GM12878 (cell line): Measurements from ENCODE around the gene OR10H3. TPM values are rescaled to one million over a fixed set of nuclear protein-coding genes. Genes with fewer than 3 reads are reported as not detected.

Experiments used
- ATAC-seq: fragments of 200-7000 bp; cut with Tn5 transposase; 3 replicates; pipeline ENCODE4 v1.9.1; 2020; ENCODE audit warnings: mild to moderate bottlenecking, moderate library complexity
- BruUV-seq: library from RNA; stranded (reverse); fragments of 400-500 nt; replicated peaks from 2 replicates; lab custom pipeline; 2021; lab: Mats Ljungman, UMichigan
- CTCF ChIA-PET: fragments of 300-600 bp; sonication (Branson Sonifier 250); formaldehyde crosslinking; extraction: SDS; loops from one replicate; lab custom pipeline; 2021; ENCODE audit warnings: inconsistent platforms; lab: Yijun Ruan, JAX
- POLR2A ChIA-PET: fragments of 350-600 bp; formaldehyde crosslinking; extraction: SDS; loops from one replicate; lab custom pipeline; 2021; ENCODE audit warnings: inconsistent platforms; lab: Charles Lee
- RAD21 ChIA-PET: fragments of 300-600 bp; sonication (Branson Sonifier 250); formaldehyde crosslinking; loops from one replicate; lab custom pipeline; 2023; ENCODE audit warnings: antibody characterized with exemption; ENCODE audit not compliant: unreplicated experiment; lab: Charles Lee
- SMC1A ChIA-PET: fragments of 300-600 bp; sonication (Branson Sonifier 250); formaldehyde crosslinking; loops from one replicate; lab custom pipeline; 2023; ENCODE audit not compliant: unreplicated experiment, uncharacterized antibody; lab: Charles Lee
- DNase-seq: peaks from one replicate; pipeline ENCODE4 v3.0.0-alpha.2; 2011; ENCODE audit warnings: low read depth, low spot score
- FAIRE-seq: peaks from 3 replicates; lab custom pipeline; 2011; peaks lifted over from hg19 to GRCh38; lab: Jason Lieb, UNC
- H2AFZ ChIP-seq: 2 replicates; pipeline ENCODE4 v1.6.0; 2011; ENCODE audit warnings: low read depth, low read length, control low read depth; ENCODE audit not compliant: control insufficient read depth
- H3K27ac ChIP-seq: 2 replicates; pipeline ENCODE4 v1.5.1; 2011; ENCODE audit warnings: control low read depth; ENCODE audit not compliant: control insufficient read depth, insufficient read depth
- H3K27me3 ChIP-seq, 2 experiments: replicated peaks in 1 of 2; 2 replicates each; pipeline versions ENCODE4 v1.6.0 to v1.6.1; 2011; ENCODE audit warnings: low read length in 1 of 2; ENCODE audit not compliant: control insufficient read depth in 2 of 2, insufficient read depth in 2 of 2
- H3K36me3 ChIP-seq, 2 experiments: 2 replicates each; pipeline ENCODE4 v1.5.1; 2011; ENCODE audit warnings: low read length in 1 of 2; ENCODE audit not compliant: control insufficient read depth in 2 of 2, insufficient read depth in 2 of 2
- H3K4me1 ChIP-seq: 2 replicates; pipeline ENCODE4 v1.6.1; 2011; ENCODE audit warnings: mild to moderate bottlenecking, low read length, moderate library complexity, mixed read lengths; ENCODE audit not compliant: control insufficient read depth, insufficient read depth
- H3K4me2 ChIP-seq: 2 replicates; pipeline ENCODE4 v1.6.0; 2011; ENCODE audit warnings: control low read depth; ENCODE audit not compliant: control insufficient read depth, insufficient read depth
- H3K4me3 ChIP-seq: fragments of 200-600 bp; sonication (generic); 2 replicates; pipeline ENCODE4 v1.5.1; 2016
- H3K79me2 ChIP-seq: 2 replicates; pipeline ENCODE4 v1.6.0; 2011; ENCODE audit warnings: low read length; ENCODE audit not compliant: control insufficient read depth, insufficient read depth
- H3K9ac ChIP-seq: 2 replicates; pipeline ENCODE4 v1.8.0; 2011; ENCODE audit warnings: low read length, control low read depth, mixed read lengths; ENCODE audit not compliant: control insufficient read depth, insufficient read depth
- H3K9me3 ChIP-seq: replicated peaks from 3 replicates; pipeline ENCODE4 v1.5.1; 2011; ENCODE audit warnings: mild to moderate bottlenecking, low read length; ENCODE audit not compliant: control insufficient read depth, insufficient read depth
- H4K20me1 ChIP-seq: 2 replicates; pipeline ENCODE4 v1.6.0; 2011; ENCODE audit not compliant: control insufficient read depth, insufficient read depth
- IKZF1 ChIP-seq: fragments of 450-650 bp; conservative IDR thresholded peaks from 2 replicates; pipeline ENCODE4 v1.6.1; 2017; ENCODE audit warnings: antibody characterized with exemption, mild to moderate bottlenecking
- JUND ChIP-seq: IDR thresholded peaks from 2 replicates; pipeline ENCODE4 v1.6.1; 2012; ENCODE audit warnings: low read depth, mild to moderate bottlenecking, low read length, improper control_type of control experiment, moderate library complexity
- MXI1 ChIP-seq: fragments of 150-350 bp; IDR thresholded peaks from 2 replicates; pipeline ENCODE4 v1.6.1; 2011; ENCODE audit warnings: low read depth, mild to moderate bottlenecking, inconsistent platforms, low read length, improper control_type of control experiment
- MYC ChIP-seq: IDR thresholded peaks from 2 replicates; pipeline ENCODE4 v1.6.1; 2011; ENCODE audit warnings: mild to moderate bottlenecking, low read length, moderate library complexity, inconsistent platforms; ENCODE audit not compliant: insufficient read depth, insufficient replicate concordance, insufficient read length, severe bottlenecking
- RAD51 ChIP-seq: fragments of 450-650 bp; IDR thresholded peaks from 2 replicates; pipeline ENCODE4 v1.6.1; 2016; ENCODE audit warnings: moderate library complexity, mild to moderate bottlenecking, inconsistent platforms
- SREBF2 ChIP-seq: IDR thresholded peaks from 2 replicates; pipeline ENCODE4 v1.6.1; 2012; ENCODE audit warnings: mild to moderate bottlenecking, low read length
- ZBED1 ChIP-seq: IDR thresholded peaks from 2 replicates; pipeline ENCODE4 v1.6.1; 2016; ENCODE audit warnings: borderline replicate concordance
- ZNF384 ChIP-seq: IDR thresholded peaks from 2 replicates; pipeline ENCODE4 v1.6.1; 2012; ENCODE audit warnings: low read depth, mild to moderate bottlenecking, low read length, improper control_type of control experiment, borderline replicate concordance
- WGBS: methylation state at CpG from one replicate; pipeline ENCODE4 v1.1.6; 2016; ENCODE audit warnings: low lambda C conversion rate; ENCODE audit not compliant: insufficient replicate concordance, insufficient coverage; ENCODE audit errors: missing lambda C conversion rate; 5-methylcytosine and 5-hydroxymethylcytosine counted together
- in situ Hi-C: fragments of 300-500 bp; cut with MboI; formaldehyde crosslinking; loops from 9 replicates; pipeline ENCODE4 v1.14.3; 2018; ENCODE audit warnings: mixed read lengths
- intact Hi-C: fragments of 100-400 bp; cut with micrococcal nuclease; formaldehyde crosslinking; loops from one replicate; pipeline ENCODE4 v1.14.2; 2022; ENCODE audit not compliant: unreplicated experiment
- polyA plus RNA-seq, 11 experiments: library from polyadenylated mRNA; depleted of rRNA in 4 of 11; unstranded in 6 of 11; stranded (reverse) in 5 of 11; fragments of >200 nt; fragmentation: Nextera tagmentation in 4 of 11; fragmentation: Illumina TruSeq in 1 of 11; extraction: Ambion mirVana in 4 of 11; extraction: Trizol in 1 of 11; gene quantifications; 1 replicate in 1 of 11; 2 replicates in 10 of 11; pipeline versions ENCODE4 v1.2.1 to v1.2.3, GENCODE V29; 2011 to 2016; ENCODE audit warnings: inconsistent platforms in 2 of 11, missing spikeins in 2 of 11, low read depth in 1 of 11
- total RNA-seq, 4 experiments: library from RNA; depleted of rRNA in 3 of 4; stranded (reverse); fragments of >200 nt in 3 of 4; fragmentation: Illumina TruSeq in 1 of 4; extraction: Trizol in 1 of 4; gene quantifications; 2 replicates each; pipeline versions ENCODE4 v1.2.1 to v1.2.3, GENCODE V29; 2013 to 2021
- TF ChIP-seq, protein P1 (sequence below): IDR thresholded peaks from 2 replicates; pipeline ENCODE4 v1.6.1; 2012; ENCODE audit warnings: low read depth, low read length, improper control_type of control experiment
- TF ChIP-seq, protein P2 (sequence below): IDR thresholded peaks from 2 replicates; pipeline ENCODE4 v1.6.1; 2012; ENCODE audit warnings: low read depth, low read length, improper control_type of control experiment

OR10H3 gene
- total and polyA plus RNA-seq, 10 of the 15 experiments (the other 5 are each of a cell fraction or from before 2014, with no cell fraction given) = not detected

DNA sequence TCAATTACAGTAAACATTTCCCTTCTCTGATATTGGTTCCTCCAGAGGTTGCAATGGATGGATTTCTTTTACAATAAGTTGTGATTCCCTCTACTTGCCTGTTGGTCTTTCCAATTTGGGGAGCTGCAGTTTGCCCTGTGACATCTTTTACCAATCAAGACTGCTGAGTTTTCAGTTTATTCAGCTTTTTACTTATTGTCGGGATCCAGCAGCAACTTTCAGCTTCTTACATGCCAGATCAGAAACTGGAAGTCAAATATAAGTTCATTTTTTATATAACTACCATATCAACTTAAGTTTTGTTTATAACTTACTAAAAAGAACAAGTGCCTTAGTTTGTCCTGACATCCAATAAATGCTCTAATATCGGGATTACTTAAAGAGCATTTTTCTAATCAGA is 10.5 kb downstream of the OR10H3 start:
- no peak overlapping the region for H2AFZ ChIP-seq
- no peak for ATAC-seq
- SMC1A ChIA-PET = no interaction called here
- no peaks in the 10 kb centered on the region for H4K20me1 ChIP-seq
- H3K4me1 ChIP-seq = no peaks in the 10 kb centered on the region
- no peak overlapping the region for H3K4me2 ChIP-seq
- TF ChIP-seq JUND = no peak
- no peak for TF ChIP-seq IKZF1
- no peak for TF ChIP-seq RAD51
- TF ChIP-seq, protein P1, sequence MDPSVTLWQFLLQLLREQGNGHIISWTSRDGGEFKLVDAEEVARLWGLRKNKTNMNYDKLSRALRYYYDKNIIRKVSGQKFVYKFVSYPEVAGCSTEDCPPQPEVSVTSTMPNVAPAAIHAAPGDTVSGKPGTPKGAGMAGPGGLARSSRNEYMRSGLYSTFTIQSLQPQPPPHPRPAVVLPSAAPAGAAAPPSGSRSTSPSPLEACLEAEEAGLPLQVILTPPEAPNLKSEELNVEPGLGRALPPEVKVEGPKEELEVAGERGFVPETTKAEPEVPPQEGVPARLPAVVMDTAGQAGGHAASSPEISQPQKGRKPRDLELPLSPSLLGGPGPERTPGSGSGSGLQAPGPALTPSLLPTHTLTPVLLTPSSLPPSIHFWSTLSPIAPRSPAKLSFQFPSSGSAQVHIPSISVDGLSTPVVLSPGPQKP = no peak
- no peak for TF ChIP-seq MXI1
- TF ChIP-seq, protein P2, sequence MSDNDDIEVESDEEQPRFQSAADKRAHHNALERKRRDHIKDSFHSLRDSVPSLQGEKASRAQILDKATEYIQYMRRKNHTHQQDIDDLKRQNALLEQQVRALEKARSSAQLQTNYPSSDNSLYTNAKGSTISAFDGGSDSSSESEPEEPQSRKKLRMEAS = no peak
- TF ChIP-seq MYC = no peak
- no peak for TF ChIP-seq ZNF384
- no peak for TF ChIP-seq SREBF2
- no peak for TF ChIP-seq ZBED1
- TF ChIP-seq, all 136 proteins: peak for 0
- 56% methylated on average over 2 of the region's 2 CpGs for WGBS
- Histone ChIP-seq H3K9ac (no peak overlapping the region), H3K27me3 (no peaks in the 10 kb centered on the region; a peak in 1 of 4 replicates), H3K4me3 (no peak overlapping the region), H3K36me3 (no peaks in the 10 kb centered on the region), H3K27ac (no peak overlapping the region), H3K79me2 (no peaks in the 10 kb centered on the region), H3K9me3 (no peaks in the 10 kb centered on the region)
- DNase-seq (no peak), FAIRE-seq (no peak)
- RAD21 ChIA-PET = no interaction called here
- intact Hi-C loops = no loop called here
- in situ Hi-C loops = no loop called here
- CTCF ChIA-PET = interaction anchor here (0.6 kb wide), 1 partner anchor 44 kb away, joined by 3 read pairs; no protein-coding TSS in a partner anchor
- POLR2A ChIA-PET = no interaction called here
- no TSS peak for BruUV-seq
